ENCODE measurements around the gene ARVCF. TPM values are rescaled to one million over a fixed set of nuclear protein-coding genes. Genes with fewer than 3 reads are reported as not detected.

ARVCF gene
- total and polyA plus RNA-seq, 2 of the 8 experiments (the other 6 are each of a cell fraction or from before 2014, with no cell fraction given), result 31.0 to 43.2 TPM

GRCh38 chr22:19970479-19971275 lies 45.9 kb downstream of the ARVCF start:
- FAIRE-seq, result no peak
- TF ChIP-seq EP300 (IDR thresholded peaks at IDR 0.05; ENCODE audit: borderline replicate concordance in 1 of 2, low read depth in 2 of 2, low read length in 2 of 2) (no peak), KDM1A (IDR thresholded peaks at IDR 0.05; ENCODE audit: borderline replicate concordance, low read length) (no peak), CBX8 (IDR thresholded peaks at IDR 0.05; ENCODE audit: borderline replicate concordance, low read depth, low read length) (no peak), E2F6 (IDR thresholded peaks at IDR 0.05) (no peak), POLR2AphosphoS5 (IDR thresholded peaks at IDR 0.05; ENCODE audit: low read depth, low read length) (no peak), RAD21 (IDR thresholded peaks at IDR 0.05 in 1 of 2, conservative IDR thresholded peaks at IDR 0.05 in 1 of 2; ENCODE audit: low read depth in 2 of 2, low read length in 2 of 2) (peak; percentile 92 to 93)
- TF ChIP-seq, protein P1, sequence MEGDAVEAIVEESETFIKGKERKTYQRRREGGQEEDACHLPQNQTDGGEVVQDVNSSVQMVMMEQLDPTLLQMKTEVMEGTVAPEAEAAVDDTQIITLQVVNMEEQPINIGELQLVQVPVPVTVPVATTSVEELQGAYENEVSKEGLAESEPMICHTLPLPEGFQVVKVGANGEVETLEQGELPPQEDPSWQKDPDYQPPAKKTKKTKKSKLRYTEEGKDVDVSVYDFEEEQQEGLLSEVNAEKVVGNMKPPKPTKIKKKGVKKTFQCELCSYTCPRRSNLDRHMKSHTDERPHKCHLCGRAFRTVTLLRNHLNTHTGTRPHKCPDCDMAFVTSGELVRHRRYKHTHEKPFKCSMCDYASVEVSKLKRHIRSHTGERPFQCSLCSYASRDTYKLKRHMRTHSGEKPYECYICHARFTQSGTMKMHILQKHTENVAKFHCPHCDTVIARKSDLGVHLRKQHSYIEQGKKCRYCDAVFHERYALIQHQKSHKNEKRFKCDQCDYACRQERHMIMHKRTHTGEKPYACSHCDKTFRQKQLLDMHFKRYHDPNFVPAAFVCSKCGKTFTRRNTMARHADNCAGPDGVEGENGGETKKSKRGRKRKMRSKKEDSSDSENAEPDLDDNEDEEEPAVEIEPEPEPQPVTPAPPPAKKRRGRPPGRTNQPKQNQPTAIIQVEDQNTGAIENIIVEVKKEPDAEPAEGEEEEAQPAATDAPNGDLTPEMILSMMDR (IDR thresholded peaks at IDR 0.05; ENCODE audit: control extremely low read depth in 1 of 3, insufficient read depth in 1 of 3, low read depth in 1 of 3, low read length in 3 of 3), result peak; percentile 89 to 99 (median 93)

More at GRCh38 chr22:19970479-19971275, 45.9 kb downstream of the ARVCF start:
- Histone ChIP-seq H3K56ac (replicated peaks; ENCODE audit: insufficient read length, low read depth, low read length) (no peak overlapping the region), H3K23ac (ENCODE audit: insufficient read length) (no peak overlapping the region), H3K14ac (ENCODE audit: insufficient read length) (no peak overlapping the region), H2AFZ (ENCODE audit: low read length) (no peak overlapping the region), H4K8ac (ENCODE audit: extremely low read depth, insufficient read depth, low read length) (no peak overlapping the region), H3K4me1 (replicated peaks in 1 of 4; ENCODE audit: control insufficient read depth in 3 of 4, insufficient read depth in 4 of 4, low read length in 3 of 4) (peaks cover 3 to 11% (median 10%) of the 10 kb centered on the region in 4 experiments; a peak in 6 of 7 replicates), H3K23me2 (ENCODE audit: low read depth, low read length) (no peaks in the 10 kb centered on the region; the same call in 1 of the 2 replicates), H3K4ac (replicated peaks; ENCODE audit: insufficient read length, low read depth, low read length) (no peak overlapping the region), H4K5ac (ENCODE audit: insufficient read length, low read depth, low read length) (no peak overlapping the region), H2BK15ac (ENCODE audit: low read length) (no peak overlapping the region), H3K9me3 (ENCODE audit: insufficient read depth in 2 of 2, low read depth in 1 of 2, low read length in 1 of 2) (no peaks in the 10 kb centered on the region), H4K91ac (replicated peaks; ENCODE audit: insufficient read length, low read length) (no peak overlapping the region), H3K79me1 (ENCODE audit: low read depth, low read length) (no peaks in the 10 kb centered on the region), H3K4me2 (ENCODE audit: insufficient read depth in 1 of 2, low read depth in 2 of 2, low read length in 2 of 2) (no peak overlapping the region), H2BK120ac (replicated peaks; ENCODE audit: low read depth, low read length) (no peak overlapping the region), H3K18ac (ENCODE audit: extremely low read depth, low read length) (no peak overlapping the region; the same call in 1 of the 2 replicates), H3K27me3 (replicated peaks in 1 of 4; ENCODE audit: control insufficient read depth in 3 of 4, extremely low read depth in 1 of 4, insufficient read depth in 3 of 4, low read length in 3 of 4) (no peaks in the 10 kb centered on the region), H2BK20ac (ENCODE audit: low read length) (no peak overlapping the region), H2BK5ac (ENCODE audit: low read depth, low read length) (no peak overlapping the region), H3K9ac (replicated peaks in 1 of 4; ENCODE audit: extremely low read depth in 1 of 4, low read depth in 3 of 4, low read length in 3 of 4) (no peak overlapping the region), H2AK5ac (ENCODE audit: low read depth, low read length) (no peak overlapping the region), H2BK12ac (ENCODE audit: low read depth, low read length) (no peak overlapping the region), H3K27ac (ENCODE audit: low read depth, low read length) (no peak overlapping the region), H4K20me1 (replicated peaks in 1 of 2; ENCODE audit: control insufficient read depth in 1 of 2, insufficient read depth in 2 of 2, low read length in 2 of 2) (peaks cover 8 to 14% of the 10 kb centered on the region in 2 experiments), H3K36me3 (ENCODE audit: control insufficient read depth in 2 of 4, insufficient read depth in 4 of 4, low read length in 3 of 4) (peaks cover 8 to 24% (median 12%) of the 10 kb centered on the region in 4 experiments; a peak in 6 of 8 replicates), H3K4me3 (ENCODE audit: extremely low read depth in 1 of 4, insufficient read depth in 2 of 4, low read depth in 3 of 4, low read length in 4 of 4) (no peak overlapping the region), H3K79me2 (ENCODE audit: control insufficient read depth in 1 of 2, insufficient read depth in 2 of 2, low read length in 2 of 2) (no peaks in the 10 kb centered on the region)
- peak in 1 of 2 experiments; percentile 96 for DNase-seq (ENCODE audit: low read depth in 1 of 2, low spot score in 2 of 2)
- CTCF ChIA-PET (ENCODE audit: partially characterized antibody), result interaction anchor here (0.7 to 16.2 kb wide), 21 partner anchors 9 to 250 kb away, joined by 3 to 369 read pairs (median 4); no protein-coding TSS in a partner anchor
- POLR2A ChIA-PET (ENCODE audit: partially characterized antibody), result interaction anchor here (0.6 to 4.2 kb wide), 11 partner anchors 8 to 147 kb away, joined by 3 to 17 read pairs (median 4); partner anchors contain the start of gene TRMT2A
- 75% methylated on average over 20 of the region's 25 CpGs; no CpG with 5 or more reads in 1 of the 2 experiments for WGBS, 2 experiments (ENCODE audit: extremely low coverage in 1 of 2, insufficient coverage in 1 of 2, insufficient read length in 1 of 2, insufficient replicate concordance in 2 of 2, low coverage in 1 of 2, low lambda C conversion rate in 2 of 2, missing lambda C conversion rate in 1 of 2)
